Renal pelvis (tissue), 4 donors: Measurements from ENCODE around the gene CABLES2. TPM values are rescaled to one million over a fixed set of nuclear protein-coding genes. Genes with fewer than 3 reads are reported as not detected.

Experiments
- DNase-seq: peaks from one replicate; pipeline ENCODE4 v3.0.0-alpha.2; 2013
- polyA plus RNA-seq, 3 donors: library from polyadenylated mRNA; unstranded; fragments of 120-200 nt; gene quantifications; one replicate each; pipeline ENCODE4 v1.2.1, GENCODE V29; 2013; ENCODE audit not compliant: insufficient read length in 3 of 3

CABLES2 gene
- polyA plus RNA-seq, 3 donors: 8.6 to 13.8 (median 10.1) TPM

GRCh38 chr20:62362590-62362940, 44.5 kb downstream of the CABLES2 start:
- no peak for DNase-seq

GRCh38 chr20:62361799-62362589, 45.1 kb downstream of the CABLES2 start:
- no peak for DNase-seq

GRCh38 chr20:62360854-62361798, 46.0 kb downstream of the CABLES2 start:
- no peak for DNase-seq

GRCh38 chr20:62359491-62360121, 47.5 kb downstream of the CABLES2 start:
- no peak for DNase-seq

GRCh38 chr20:62359043-62359490, 48.0 kb downstream of the CABLES2 start:
- no peak for DNase-seq

GRCh38 chr20:62358171-62359042, 48.7 kb downstream of the CABLES2 start:
- no peak for DNase-seq

GRCh38 chr20:62357681-62358080, 49.4 kb downstream of the CABLES2 start:
- no peak for DNase-seq

- no peak for DNase-seq
Observed at GRCh38 chr20:62357187-62357667, 49.9 kb downstream of the CABLES2 start.

GRCh38 chr20:62356589-62357186, 50.4 kb downstream of the CABLES2 start:
- no peak for DNase-seq

- DNase-seq: no peak
Observed at GRCh38 chr20:62355878-62356588, 51.1 kb downstream of the CABLES2 start.

- no peak for DNase-seq
Observed at GRCh38 chr20:62355516-62355877, 51.6 kb downstream of the CABLES2 start.

GRCh38 chr20:62354811-62355341, 52.2 kb downstream of the CABLES2 start:
- no peak for DNase-seq

- no peak for DNase-seq
Observed at GRCh38 chr20:62354031-62354808, 52.9 kb downstream of the CABLES2 start.

- DNase-seq: no peak
Observed at GRCh38 chr20:62353289-62354030, 53.6 kb downstream of the CABLES2 start.

GRCh38 chr20:62352402-62353288, 54.4 kb downstream of the CABLES2 start:
- DNase-seq: no peak

- no peak for DNase-seq
Observed at GRCh38 chr20:62351469-62352401, 55.4 kb downstream of the CABLES2 start.
